Ishikawa (cell line): ENCODE data around the gene CFAP54.

Experiments
- CEBPB ChIP-seq: IDR thresholded peaks from 2 replicates; pipeline ENCODE4 v1.6.1; 2012
- EP300 ChIP-seq: IDR thresholded peaks from 2 replicates; pipeline ENCODE4 v1.6.1; 2012; ENCODE audit warnings: borderline replicate concordance
- FOXM1 ChIP-seq: IDR thresholded peaks from 2 replicates; pipeline ENCODE4 v1.6.1; 2012; ENCODE audit warnings: low read depth, borderline replicate concordance
- NFIC ChIP-seq: IDR thresholded peaks from 2 replicates; pipeline ENCODE4 v1.6.1; 2012
- RAD21 ChIP-seq: IDR thresholded peaks from 2 replicates; pipeline ENCODE4 v1.6.1; 2012; ENCODE audit warnings: low read depth
- TEAD4 ChIP-seq: IDR thresholded peaks from 2 replicates; pipeline ENCODE4 v1.6.1; 2012
- ZBTB7A ChIP-seq: IDR thresholded peaks from 2 replicates; pipeline ENCODE4 v1.6.1; 2012; ENCODE audit warnings: low read depth

- no peak for TF ChIP-seq EP300
- no peak for TF ChIP-seq FOXM1
- no peak for TF ChIP-seq NFIC
- TF ChIP-seq RAD21 = no peak
- TF ChIP-seq CEBPB = no peak
- no peak for TF ChIP-seq TEAD4
- no peak for TF ChIP-seq ZBTB7A
Measured at GRCh38 chr12:96444399-96444798, 45.0 kb upstream of the CFAP54 start.
